SK-N-SH (cell line): ENCODE measurements around the gene COLQ. TPM values are rescaled to one million over a fixed set of nuclear protein-coding genes. Genes with fewer than 3 reads are reported as not detected.

Source experiments
- CTCF ChIA-PET: fragments of 300-600, 350-600 bp; formaldehyde crosslinking; extraction: SDS; loops from one replicate; lab custom pipeline; 2021; lab: Yijun Ruan, JAX
- POLR2A ChIA-PET: fragments of 350-600 bp; sonication (Branson Sonifier 250); formaldehyde crosslinking; extraction: SDS; loops from one replicate; lab custom pipeline; 2020; ENCODE audit warnings: antibody characterized with exemption, inconsistent platforms; lab: Yijun Ruan, JAX
- DNase-seq: peaks from one replicate; pipeline ENCODE4 v3.0.0; 2012
- H2AFZ ChIP-seq: fragments of 200-600 bp; sonication (generic); 2 replicates; pipeline ENCODE4 v1.8.1; 2016; ENCODE audit warnings: antibody characterized with exemption, mild to moderate bottlenecking, low read depth
- H3F3A ChIP-seq: fragments of 200-600 bp; sonication (generic); replicated peaks from 2 replicates; pipeline ENCODE3; 2016; ENCODE audit warnings: antibody characterized with exemption, mild to moderate bottlenecking; ENCODE audit not compliant: insufficient read depth
- H3K27ac ChIP-seq, 2 experiments: fragments of 200-500 bp in 1 of 2; fragments of 200-600 bp in 1 of 2; sonication (Bioruptor generic) in 1 of 2; sonication (generic), shearing (Covaris generic) in 1 of 2; 2 replicates each; pipeline versions ENCODE4 v1.5.1 to v1.6.1; 2014 to 2016; ENCODE audit warnings: low read depth in 2 of 2, inconsistent platforms in 1 of 2, low read length in 1 of 2, mild to moderate bottlenecking in 1 of 2, mixed read lengths in 1 of 2
- H3K27me3 ChIP-seq: fragments of 200-600 bp; sonication (generic), shearing (Covaris generic); 2 replicates; pipeline ENCODE4 v1.6.1; 2016; ENCODE audit warnings: mixed run types; ENCODE audit not compliant: insufficient read depth
- H3K36me3 ChIP-seq, 2 experiments: fragments of 200-500 bp in 1 of 2; fragments of 200-600 bp in 1 of 2; sonication (Bioruptor generic) in 1 of 2; sonication (generic) in 1 of 2; replicated peaks in 1 of 2; 2 replicates each; pipeline versions ENCODE3 to v1.5.1; 2014 to 2016; ENCODE audit warnings: low read length in 1 of 2, mild to moderate bottlenecking in 1 of 2; ENCODE audit not compliant: insufficient read depth in 2 of 2, control insufficient read depth in 1 of 2
- H3K4me1 ChIP-seq, 2 experiments: fragments of 200-500 bp in 1 of 2; fragments of 200-600 bp in 1 of 2; sonication (Bioruptor generic) in 1 of 2; sonication (generic), shearing (Covaris generic) in 1 of 2; 2 replicates each; pipeline versions ENCODE4 v1.5.1 to v1.6.1; 2014 to 2016; ENCODE audit warnings: low read depth in 1 of 2, low read length in 1 of 2, mixed run types in 1 of 2; ENCODE audit not compliant: insufficient read depth in 2 of 2, control insufficient read depth in 1 of 2
- H3K4me2 ChIP-seq: fragments of 200-600 bp; sonication (generic), shearing (Covaris generic); 2 replicates; pipeline ENCODE4 v1.6.1; 2017; ENCODE audit warnings: mixed run types
- H3K4me3 ChIP-seq, 2 experiments: fragments of 200-500 bp in 1 of 2; fragments of 200-600 bp in 1 of 2; sonication (Bioruptor generic) in 1 of 2; sonication (generic), shearing (Covaris generic) in 1 of 2; 2 replicates each; pipeline versions ENCODE4 v1.5.1 to v1.8.1; 2014 to 2016; ENCODE audit warnings: low read depth in 2 of 2, inconsistent platforms in 1 of 2, low read length in 1 of 2, mild to moderate bottlenecking in 1 of 2, mixed read lengths in 1 of 2, moderate library complexity in 1 of 2
- H3K79me2 ChIP-seq: fragments of 200-600 bp; sonication (generic); 2 replicates; pipeline ENCODE4 v1.8.1; 2017; ENCODE audit warnings: mild to moderate bottlenecking; ENCODE audit not compliant: insufficient read depth
- H3K9ac ChIP-seq: fragments of 200-600 bp; sonication (generic); 2 replicates; pipeline ENCODE4 v1.6.1; 2017; ENCODE audit warnings: mixed run types
- H3K9me2 ChIP-seq: fragments of 200-600 bp; sonication (generic); 2 replicates; pipeline ENCODE4 v1.6.1; 2017; ENCODE audit warnings: mixed run types
- H3K9me3 ChIP-seq: fragments of 200-600 bp; sonication (generic); 2 replicates; pipeline ENCODE4 v1.6.1; 2017; ENCODE audit warnings: mixed run types, mild to moderate bottlenecking, moderate library complexity
- H4K20me1 ChIP-seq: fragments of 200-600 bp; sonication (generic); 2 replicates; pipeline ENCODE4 v1.6.1; 2017; ENCODE audit warnings: mild to moderate bottlenecking, mixed run types; ENCODE audit not compliant: insufficient read depth
- CHD2 ChIP-seq: fragments of 150-350 bp; IDR thresholded peaks from 2 replicates; pipeline ENCODE4 v1.6.1; 2018; ENCODE audit warnings: low read length; ENCODE audit not compliant: partially characterized antibody
- CTCF ChIP-seq: fragments of 200-600 bp; sonication (generic); IDR thresholded peaks from 2 replicates; pipeline ENCODE4 v1.6.1; 2017; ENCODE audit warnings: antibody characterized with exemption, mild to moderate bottlenecking, moderate library complexity
- EZH2phosphoT487 ChIP-seq: fragments of 200-600 bp; sonication (generic); IDR thresholded peaks from 2 replicates; pipeline ENCODE4 v1.6.1; 2017; ENCODE audit warnings: low read depth, mixed run types, mild to moderate bottlenecking, antibody characterized with exemption, moderate library complexity, borderline replicate concordance
- FOSL2 ChIP-seq: IDR thresholded peaks from 2 replicates; pipeline ENCODE4 v1.4.0; 2012; ENCODE audit warnings: low read depth, mild to moderate bottlenecking, moderate library complexity, borderline replicate concordance
- FOXJ3 ChIP-seq: sonication (generic); formaldehyde crosslinking; IDR thresholded peaks from 2 replicates; pipeline ENCODE4 v1.5.1; 2020; ENCODE audit warnings: mild to moderate bottlenecking, missing genetic modification reagents
- FOXM1 ChIP-seq: IDR thresholded peaks from 2 replicates; pipeline ENCODE4 v1.4.0; 2012; ENCODE audit warnings: low read depth, mild to moderate bottlenecking
- REST ChIP-seq: IDR thresholded peaks from 2 replicates; pipeline ENCODE4 v1.6.1; 2012; ENCODE audit warnings: mild to moderate bottlenecking, low read depth, low read length, moderate library complexity
- TAF1 ChIP-seq: IDR thresholded peaks from 2 replicates; pipeline ENCODE4 v1.6.1; 2012; ENCODE audit warnings: low read depth, mild to moderate bottlenecking, low read length, moderate library complexity, borderline replicate concordance
- TCF12 ChIP-seq: IDR thresholded peaks from 2 replicates; pipeline ENCODE4 v1.4.0; 2012
- WGBS: methylation state at CpG from one replicate; pipeline ENCODE4 v1.1.6; 2017; ENCODE audit warnings: low lambda C conversion rate; 5-methylcytosine and 5-hydroxymethylcytosine counted together
- polyA plus RNA-seq, 3 experiments: library from polyadenylated mRNA; depleted of rRNA; stranded (reverse); fragments of >200 nt; gene quantifications; 2 replicates each; pipeline ENCODE4 v1.2.3, GENCODE V29; 2012
- TF ChIP-seq, protein P1 (sequence below): fragments of 150-350 bp; IDR thresholded peaks from 2 replicates; pipeline ENCODE4 v1.6.1; 2017; ENCODE audit warnings: antibody characterized with exemption, low read length, low read depth, borderline replicate concordance

Gene COLQ
- polyA plus RNA-seq, 1 of the 3 experiments (the other 2 are of a cell fraction) = 1.5 TPM

DNA sequence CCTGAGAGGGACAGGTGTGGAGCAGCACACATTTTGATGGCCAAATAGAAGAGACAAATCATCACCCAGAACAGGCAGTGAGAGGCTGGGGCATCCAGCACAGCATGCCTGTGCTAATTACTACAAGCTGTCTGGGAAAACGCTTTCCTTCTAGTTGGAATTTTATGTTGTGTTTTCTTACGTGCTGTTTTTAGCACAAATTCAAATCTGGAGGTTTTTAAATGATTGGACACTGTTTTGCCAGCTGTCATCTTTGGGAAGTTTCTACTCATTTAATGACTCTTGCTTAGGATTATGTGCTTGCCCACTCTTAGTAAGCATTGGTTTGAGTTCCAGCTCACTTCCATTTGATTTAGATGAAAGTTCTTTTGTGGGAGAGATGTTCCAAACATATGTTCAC lies 50.7 kb downstream of the COLQ start:
- Histone ChIP-seq H3K27ac (no peak overlapping the region), H2AFZ (no peak overlapping the region), H3K9me2 (no peaks in the 10 kb centered on the region), H3K4me2 (no peak overlapping the region), H3K9me3 (no peaks in the 10 kb centered on the region), H3K9ac (no peak overlapping the region), H3K27me3 (no peaks in the 10 kb centered on the region), H3K4me1 (peaks cover 0 to 6% of the 10 kb centered on the region in 2 experiments; a peak in 1 of 4 replicates), H3F3A (no peaks in the 10 kb centered on the region), H3K79me2 (no peaks in the 10 kb centered on the region), H4K20me1 (no peaks in the 10 kb centered on the region), H3K36me3 (no peaks in the 10 kb centered on the region), H3K4me3 (no peak overlapping the region)
- 78% methylated on average over 2 of the region's 2 CpGs for WGBS
- CTCF ChIA-PET = no interaction called here
- TF ChIP-seq FOXM1 = no peak
- TF ChIP-seq FOXJ3 (CRISPR knock-in tag) = no peak
- TF ChIP-seq FOSL2 = no peak
- no peak for TF ChIP-seq CHD2
- TF ChIP-seq REST = no peak
- no peak for TF ChIP-seq TCF12
- no peak for TF ChIP-seq TAF1
- POLR2A ChIA-PET = no interaction called here
- no peak for DNase-seq

DNA sequence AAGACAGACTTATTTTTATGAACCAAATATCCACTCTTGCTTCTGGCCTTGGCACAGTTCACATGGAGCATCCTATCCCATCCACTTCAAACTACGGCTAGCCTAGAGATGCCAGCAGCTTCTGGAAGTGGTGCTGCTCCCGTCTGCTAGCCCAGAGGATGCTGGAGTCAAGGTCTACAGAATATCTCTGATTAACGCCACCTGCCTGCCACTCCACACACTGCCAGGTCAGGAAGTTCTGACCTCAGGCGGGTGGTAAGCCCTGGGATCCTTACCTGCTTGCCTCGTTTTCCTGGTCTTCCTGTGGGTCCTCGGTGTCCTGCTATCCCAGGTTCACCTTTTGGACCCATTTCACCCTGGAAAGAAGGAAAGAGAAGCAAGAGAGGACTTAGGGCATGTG lies 51.2 kb downstream of the COLQ start:
- Histone ChIP-seq H3K27ac (no peak overlapping the region; a peak in 1 of 4 replicates), H3K9ac (no peak overlapping the region), H3K27me3 (no peaks in the 10 kb centered on the region), H3K9me2 (no peaks in the 10 kb centered on the region), H3F3A (no peaks in the 10 kb centered on the region), H3K4me2 (no peak overlapping the region), H4K20me1 (no peaks in the 10 kb centered on the region), H2AFZ (no peak overlapping the region), H3K79me2 (no peaks in the 10 kb centered on the region), H3K4me3 (no peak overlapping the region), H3K36me3 (no peaks in the 10 kb centered on the region), H3K9me3 (no peaks in the 10 kb centered on the region), H3K4me1 (peaks cover 0 to 6% of the 10 kb centered on the region in 2 experiments; a peak in 1 of 4 replicates)
- TF ChIP-seq EZH2phosphoT487 = no peak
- TF ChIP-seq, protein P1, sequence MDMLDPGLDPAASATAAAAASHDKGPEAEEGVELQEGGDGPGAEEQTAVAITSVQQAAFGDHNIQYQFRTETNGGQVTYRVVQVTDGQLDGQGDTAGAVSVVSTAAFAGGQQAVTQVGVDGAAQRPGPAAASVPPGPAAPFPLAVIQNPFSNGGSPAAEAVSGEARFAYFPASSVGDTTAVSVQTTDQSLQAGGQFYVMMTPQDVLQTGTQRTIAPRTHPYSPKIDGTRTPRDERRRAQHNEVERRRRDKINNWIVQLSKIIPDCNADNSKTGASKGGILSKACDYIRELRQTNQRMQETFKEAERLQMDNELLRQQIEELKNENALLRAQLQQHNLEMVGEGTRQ = no peak
- TF ChIP-seq TAF1 = no peak
- no peak for TF ChIP-seq CTCF
- TF ChIP-seq FOXM1 = no peak
- no peak for DNase-seq
- WGBS = 84% methylated on average over 6 of the region's 6 CpGs
- CTCF ChIA-PET = interaction anchor here (1.0 kb wide), 1 partner anchor 202 kb away, joined by 4 read pairs; no protein-coding TSS in a partner anchor
- POLR2A ChIA-PET = no interaction called here
